Neural crest cell (in vitro differentiated cells): ENCODE results near the gene MALAT1. TPM values are rescaled to one million over a fixed set of nuclear protein-coding genes. Genes with fewer than 3 reads are reported as not detected.
"Not testable (repeated sequence)": the region's sequence is repeated elsewhere in the genome, so short reads cannot be mapped to it uniquely, and the experiment has no call there.

Experiments
- DNase-seq: peaks from one replicate; pipeline ENCODE4 v3.0.0; 2021; ENCODE audit warnings: low read depth, mixed read lengths, low spot score
- H3K27ac Mint-ChIP-seq: one replicate; pipeline ENCODE4 v1.8.0; 2021; ENCODE audit warnings: mild to moderate bottlenecking, mixed read lengths; ENCODE audit not compliant: unreplicated experiment
- H3K27me3 Mint-ChIP-seq: 2 replicates; pipeline ENCODE4 v1.8.0; 2021; ENCODE audit warnings: low read depth, mild to moderate bottlenecking, mixed read lengths
- H3K36me3 Mint-ChIP-seq: 2 replicates; pipeline ENCODE4 v1.8.0; 2021; ENCODE audit warnings: low read depth, mild to moderate bottlenecking, mixed read lengths
- H3K4me1 Mint-ChIP-seq: 2 replicates; pipeline ENCODE4 v1.8.0; 2021; ENCODE audit warnings: mixed read lengths
- H3K4me3 Mint-ChIP-seq: one replicate; pipeline ENCODE4 v1.8.0; 2021; ENCODE audit warnings: mild to moderate bottlenecking, mixed read lengths
- H3K9me3 Mint-ChIP-seq: 2 replicates; pipeline ENCODE4 v1.8.0; 2021; ENCODE audit warnings: mixed read lengths
- CTCF ChIP-seq: fragments of 200-600 bp; sonication (generic); conservative IDR thresholded peaks from 2 replicates; pipeline ENCODE4 v1.5.0; 2021; ENCODE audit warnings: antibody characterized with exemption, mild to moderate bottlenecking
- total RNA-seq: library from RNA; stranded (reverse); gene quantifications from 2 replicates; pipeline ENCODE4 v1.2.1, GENCODE V29; 2021

Gene MALAT1
- total RNA-seq, 1 donor from 2014 or later: 5,409 TPM

DNA sequence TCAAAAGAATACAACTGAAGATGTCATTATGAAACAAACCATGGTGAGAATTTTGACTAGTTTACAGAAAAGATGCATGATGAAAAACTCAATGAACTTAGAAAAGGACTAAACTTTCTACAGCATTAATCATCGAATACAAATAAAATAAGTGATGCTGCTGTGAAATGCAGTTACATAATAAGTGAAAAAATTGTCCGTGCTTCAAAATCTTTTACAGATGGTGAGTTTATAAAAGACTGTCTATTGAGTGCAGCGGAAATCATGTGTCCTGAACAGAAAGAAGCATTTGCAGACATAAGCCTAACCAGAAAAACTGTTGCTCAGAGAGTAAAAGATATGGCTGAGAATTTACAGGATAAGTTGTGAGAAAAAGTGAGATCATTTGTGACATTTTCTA, 42.4 kb upstream of the MALAT1 start:
- Mint-ChIP-seq H3K4me1 (peaks cover 31% of the 10 kb centered on the region), H3K27ac (no peak overlapping the region), H3K4me3 (no peak overlapping the region), H3K27me3 (no peaks in the 10 kb centered on the region), H3K9me3 (no peaks in the 10 kb centered on the region), H3K36me3 (no peaks in the 10 kb centered on the region)
- no peak for DNase-seq
- no peak for TF ChIP-seq CTCF

- peaks cover 25% of the 10 kb centered on the region for H3K4me1 Mint-ChIP-seq
- no peak overlapping the region for H3K4me3 Mint-ChIP-seq
- no peak overlapping the region for H3K27ac Mint-ChIP-seq
- H3K36me3 Mint-ChIP-seq: no peaks in the 10 kb centered on the region
- DNase-seq: no peak
- H3K27me3 Mint-ChIP-seq: no peaks in the 10 kb centered on the region
- H3K9me3 Mint-ChIP-seq: no peaks in the 10 kb centered on the region
- TF ChIP-seq CTCF: no peak
Observed at GRCh38 chr11:65459552-65459951, 39.3 kb upstream of the MALAT1 start.

GRCh38 chr11:65465471-65465870, 33.4 kb upstream of the MALAT1 start:
- DNase-seq, H3K27me3 Mint-ChIP-seq, H3K4me1 Mint-ChIP-seq, H3K9me3 Mint-ChIP-seq, H3K4me3 Mint-ChIP-seq, H3K36me3 Mint-ChIP-seq, H3K27ac Mint-ChIP-seq: not testable (repeated sequence)

DNA sequence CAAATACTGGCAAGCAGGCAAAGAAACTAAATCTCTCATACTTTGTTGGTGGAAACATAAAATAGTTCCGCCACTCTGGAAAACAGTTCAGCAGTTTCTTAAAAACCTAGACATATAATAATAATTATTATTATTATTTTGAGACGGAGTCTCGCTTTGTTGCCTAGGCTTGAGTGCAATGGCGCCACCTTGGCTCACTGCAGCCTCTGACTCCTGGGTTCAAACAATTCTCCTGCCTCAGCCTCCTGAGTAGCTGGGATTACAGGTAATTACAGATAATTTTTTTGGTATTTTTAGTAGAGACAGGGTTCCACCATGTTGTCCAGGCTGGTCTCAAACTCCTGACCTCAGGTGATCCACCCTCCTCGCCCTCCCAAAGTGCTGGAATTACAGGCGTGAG, 31.5 kb upstream of the MALAT1 start:
- H3K9me3 Mint-ChIP-seq, H3K27me3 Mint-ChIP-seq, DNase-seq, H3K27ac Mint-ChIP-seq, H3K36me3 Mint-ChIP-seq, H3K4me1 Mint-ChIP-seq, H3K4me3 Mint-ChIP-seq: not testable (repeated sequence)

GRCh38 chr11:65468874-65469333, 29.9 kb upstream of the MALAT1 start:
- H3K36me3 Mint-ChIP-seq: no peaks in the 10 kb centered on the region
- no peaks in the 10 kb centered on the region for H3K9me3 Mint-ChIP-seq
- H3K4me3 Mint-ChIP-seq: no peak overlapping the region
- H3K27me3 Mint-ChIP-seq: no peaks in the 10 kb centered on the region
- peak; percentile 14 for TF ChIP-seq CTCF
- H3K27ac Mint-ChIP-seq: no peak overlapping the region
- peaks cover 9% of the 10 kb centered on the region for H3K4me1 Mint-ChIP-seq
- DNase-seq: no peak

GRCh38 chr11:65470433-65471049, 28.3 kb upstream of the MALAT1 start:
- H3K27me3 Mint-ChIP-seq: no peaks in the 10 kb centered on the region
- no peak for DNase-seq
- H3K4me3 Mint-ChIP-seq: peak overlapping the region; percentile 23
- TF ChIP-seq CTCF: no peak
- H3K9me3 Mint-ChIP-seq: no peaks in the 10 kb centered on the region
- H3K36me3 Mint-ChIP-seq: no peaks in the 10 kb centered on the region
- peak overlapping the region; percentile 52 for H3K27ac Mint-ChIP-seq
- H3K4me1 Mint-ChIP-seq: peaks cover 9% of the 10 kb centered on the region
